GM21390 (cell line): ENCODE results near the gene DGCR2.
"Not testable (repeated sequence)": the region's sequence is repeated elsewhere in the genome, so short reads cannot be mapped to it uniquely, and the experiment has no call there.

Experiments used
- ATAC-seq: cut with Tn5 transposase; IDR thresholded peaks from one replicate; pipeline ENCODE4 v1.9.1; 2021; ENCODE audit not compliant: unreplicated experiment

The DGCR2 gene

GRCh38 chr22:19043121-19044085 lies 78.8 kb downstream of the DGCR2 start:
- no peak for ATAC-seq

GRCh38 chr22:19042285-19043120 lies 79.7 kb downstream of the DGCR2 start:
- ATAC-seq, result no peak

- no peak for ATAC-seq
These were observed 80.5 kb downstream of the DGCR2 start for GRCh38 chr22:19041704-19042074.

GRCh38 chr22:19040888-19041703 lies 81.1 kb downstream of the DGCR2 start:
- ATAC-seq, result no peak

GRCh38 chr22:19040391-19040861 lies 81.8 kb downstream of the DGCR2 start:
- ATAC-seq, result no peak

GRCh38 chr22:19039796-19040280 lies 82.4 kb downstream of the DGCR2 start:
- no peak for ATAC-seq

- ATAC-seq, result no peak
These were observed 82.8 kb downstream of the DGCR2 start for GRCh38 chr22:19039448-19039780.

GRCh38 chr22:19038728-19039447 lies 83.3 kb downstream of the DGCR2 start:
- ATAC-seq, result no peak

GRCh38 chr22:19038164-19038546 lies 84.1 kb downstream of the DGCR2 start:
- no peak for ATAC-seq

- no peak for ATAC-seq
These were observed 84.7 kb downstream of the DGCR2 start for GRCh38 chr22:19037282-19038163.

- no peak for ATAC-seq
These were observed 85.5 kb downstream of the DGCR2 start for GRCh38 chr22:19036523-19037273.

GRCh38 chr22:19036229-19036522 lies 86.0 kb downstream of the DGCR2 start:
- ATAC-seq, result no peak

GRCh38 chr22:19035474-19036228 lies 86.6 kb downstream of the DGCR2 start:
- ATAC-seq, result no peak

GRCh38 chr22:19035126-19035473 lies 87.1 kb downstream of the DGCR2 start:
- not testable (repeated sequence) for ATAC-seq

- ATAC-seq, result not testable (repeated sequence)
These were observed 87.5 kb downstream of the DGCR2 start for GRCh38 chr22:19034724-19035120.

GRCh38 chr22:19034031-19034723 lies 88.0 kb downstream of the DGCR2 start:
- not testable (repeated sequence) for ATAC-seq

- ATAC-seq, result not testable (repeated sequence)
These were observed 88.7 kb downstream of the DGCR2 start for GRCh38 chr22:19033568-19033905.
